MM.1S (cell line): ENCODE data around the gene EAF2.

Source experiments
- DNase-seq: peaks from one replicate; pipeline ENCODE4 v3.0.0-alpha.2; 2015
- H2AFZ ChIP-seq: fragments of 300-600 bp; sonication (generic); 2 replicates; pipeline ENCODE4 v1.6.0; 2016; ENCODE audit warnings: antibody characterized with exemption, low read length
- H3F3A ChIP-seq: fragments of 300-600 bp; sonication (generic); 2 replicates; pipeline ENCODE4 v1.6.1; 2016; ENCODE audit warnings: mild to moderate bottlenecking, antibody characterized with exemption, low read length, moderate library complexity, mixed read lengths; ENCODE audit not compliant: insufficient read depth
- H3K27ac ChIP-seq: fragments of 300-600 bp; sonication (generic); 2 replicates; pipeline ENCODE4 v1.5.1; 2016; ENCODE audit warnings: mild to moderate bottlenecking, low read length
- H3K27me3 ChIP-seq: fragments of 300-600 bp; sonication (generic); replicated peaks from 2 replicates; pipeline ENCODE4 v1.6.0; 2016; ENCODE audit warnings: low read length; ENCODE audit not compliant: insufficient read depth
- H3K36me3 ChIP-seq: fragments of 300-600 bp; sonication (generic); replicated peaks from 2 replicates; pipeline ENCODE4 v1.6.1; 2016; ENCODE audit warnings: mild to moderate bottlenecking, low read length, mixed read lengths; ENCODE audit not compliant: insufficient read depth
- H3K4me1 ChIP-seq: fragments of 300-600 bp; sonication (generic); 2 replicates; pipeline ENCODE4 v1.6.1; 2016; ENCODE audit warnings: low read length, mixed read lengths
- H3K4me2 ChIP-seq: fragments of 300-600 bp; sonication (generic); 2 replicates; pipeline ENCODE4 v1.6.0; 2016; ENCODE audit warnings: low read depth, low read length
- H3K4me3 ChIP-seq: fragments of 300-600 bp; sonication (generic); 2 replicates; pipeline ENCODE4 v1.5.1; 2016; ENCODE audit warnings: low read length, mixed read lengths
- H3K79me2 ChIP-seq: fragments of 300-600 bp; sonication (generic); 2 replicates; pipeline ENCODE4 v1.6.1; 2016; ENCODE audit warnings: mixed run types, low read length, mixed read lengths
- H3K9ac ChIP-seq: fragments of 300-600 bp; sonication (generic); 2 replicates; pipeline ENCODE4 v1.6.1; 2016; ENCODE audit warnings: low read length, mixed read lengths
- H3K9me2 ChIP-seq: fragments of 300-600 bp; sonication (generic); replicated peaks from 2 replicates; pipeline ENCODE4 v1.6.1; 2016; ENCODE audit warnings: mild to moderate bottlenecking, low read length, mixed read lengths; ENCODE audit not compliant: insufficient read depth
- H3K9me3 ChIP-seq: fragments of 300-600 bp; sonication (generic); replicated peaks from 2 replicates; pipeline ENCODE4 v1.6.1; 2016; ENCODE audit warnings: mild to moderate bottlenecking, low read length, mixed read lengths; ENCODE audit not compliant: insufficient read depth
- H4K20me1 ChIP-seq: fragments of 300-600 bp; sonication (generic); 2 replicates; pipeline ENCODE4 v1.6.1; 2016; ENCODE audit warnings: mild to moderate bottlenecking, low read length, moderate library complexity, mixed read lengths; ENCODE audit not compliant: insufficient read depth
- EZH2 ChIP-seq: fragments of 300-600 bp; sonication (generic); optimal IDR thresholded peaks from 2 replicates; pipeline ENCODE3; 2017; ENCODE audit warnings: low read depth, mild to moderate bottlenecking, antibody characterized with exemption, low read length, mixed read lengths
- EZH2phosphoT487 ChIP-seq: fragments of 300-600 bp; sonication (generic); IDR thresholded peaks from 2 replicates; pipeline ENCODE4 v1.6.1; 2018; ENCODE audit warnings: antibody characterized with exemption, low read length
- TF ChIP-seq, protein P1 (sequence below): fragments of 300-600 bp; sonication (generic); IDR thresholded peaks from 2 replicates; pipeline ENCODE4 v1.5.1; 2016; ENCODE audit warnings: antibody characterized with exemption, low read length, mixed read lengths

The EAF2 gene

GRCh38 chr3:121885386-121885785 is 50.4 kb downstream of the EAF2 start:
- peaks cover 4% of the 10 kb centered on the region; the same call in 1 of the 2 replicates for H3K36me3 ChIP-seq
- no peak overlapping the region for H3K27ac ChIP-seq
- H3K9me3 ChIP-seq: no peaks in the 10 kb centered on the region
- no peaks in the 10 kb centered on the region for H3K9me2 ChIP-seq
- H3K4me3 ChIP-seq: no peak overlapping the region
- H3K4me2 ChIP-seq: no peak overlapping the region
- no peaks in the 10 kb centered on the region for H3F3A ChIP-seq
- no peaks in the 10 kb centered on the region; the same call in 1 of the 2 replicates for H4K20me1 ChIP-seq
- H3K4me1 ChIP-seq: no peaks in the 10 kb centered on the region
- H3K79me2 ChIP-seq: peaks cover 20% of the 10 kb centered on the region
- H2AFZ ChIP-seq: no peak overlapping the region
- no peak for DNase-seq
- no peak overlapping the region for H3K9ac ChIP-seq
- TF ChIP-seq, protein P1, sequence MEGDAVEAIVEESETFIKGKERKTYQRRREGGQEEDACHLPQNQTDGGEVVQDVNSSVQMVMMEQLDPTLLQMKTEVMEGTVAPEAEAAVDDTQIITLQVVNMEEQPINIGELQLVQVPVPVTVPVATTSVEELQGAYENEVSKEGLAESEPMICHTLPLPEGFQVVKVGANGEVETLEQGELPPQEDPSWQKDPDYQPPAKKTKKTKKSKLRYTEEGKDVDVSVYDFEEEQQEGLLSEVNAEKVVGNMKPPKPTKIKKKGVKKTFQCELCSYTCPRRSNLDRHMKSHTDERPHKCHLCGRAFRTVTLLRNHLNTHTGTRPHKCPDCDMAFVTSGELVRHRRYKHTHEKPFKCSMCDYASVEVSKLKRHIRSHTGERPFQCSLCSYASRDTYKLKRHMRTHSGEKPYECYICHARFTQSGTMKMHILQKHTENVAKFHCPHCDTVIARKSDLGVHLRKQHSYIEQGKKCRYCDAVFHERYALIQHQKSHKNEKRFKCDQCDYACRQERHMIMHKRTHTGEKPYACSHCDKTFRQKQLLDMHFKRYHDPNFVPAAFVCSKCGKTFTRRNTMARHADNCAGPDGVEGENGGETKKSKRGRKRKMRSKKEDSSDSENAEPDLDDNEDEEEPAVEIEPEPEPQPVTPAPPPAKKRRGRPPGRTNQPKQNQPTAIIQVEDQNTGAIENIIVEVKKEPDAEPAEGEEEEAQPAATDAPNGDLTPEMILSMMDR: no peak
- TF ChIP-seq EZH2phosphoT487: no peak
- no peak for TF ChIP-seq EZH2
- H3K27me3 ChIP-seq: no peaks in the 10 kb centered on the region

DNA sequence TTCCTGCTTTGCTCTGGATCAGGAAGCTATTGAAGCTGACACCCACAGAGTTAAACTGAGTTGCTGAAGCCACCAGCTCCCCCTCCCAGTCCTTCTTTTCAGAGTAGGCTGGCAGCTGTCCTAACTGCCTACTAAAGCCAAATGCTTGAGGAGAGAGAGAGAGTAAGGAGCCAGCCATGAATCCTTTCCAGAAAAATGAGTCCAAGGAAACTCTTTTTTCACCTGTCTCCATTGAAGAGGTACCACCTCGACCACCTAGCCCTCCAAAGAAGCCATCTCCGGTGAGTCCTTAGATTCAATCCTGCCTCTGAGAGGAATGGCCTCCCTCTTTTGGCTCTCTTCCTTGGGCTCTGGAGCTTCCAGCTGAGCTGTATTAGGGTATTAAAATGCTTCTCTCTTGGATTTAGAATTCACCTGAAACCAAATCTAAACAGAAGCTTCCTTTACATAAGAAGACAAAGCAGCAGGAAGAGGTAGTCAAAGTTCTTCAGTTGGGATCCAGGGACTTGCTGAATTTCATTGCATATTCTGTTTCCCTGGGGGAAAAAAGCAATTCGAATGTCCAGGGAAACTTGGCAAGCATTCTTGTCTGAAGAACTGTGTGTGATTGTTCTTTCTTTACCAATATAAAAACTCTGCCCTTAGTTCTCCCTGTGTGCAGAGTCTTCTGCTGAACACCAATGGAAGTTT is 59.4 kb downstream of the EAF2 start, which contains the start of gene SLC15A2:
TSS of gene SLC15A2 (plus strand) at position 101 of the 690 bp plus-strand sequence. CDS start at position 177, 76 bp downstream.
- H2AFZ ChIP-seq: no peak within 1 kb of the TSS
- H3F3A ChIP-seq: no peaks in the 10 kb centered on the region
- no peaks in the 10 kb centered on the region for H3K36me3 ChIP-seq
- no peak for TF ChIP-seq EZH2
- TF ChIP-seq EZH2phosphoT487: no peak
- TF ChIP-seq, protein P1: no peak
- no peaks in the 10 kb centered on the region for H3K27me3 ChIP-seq
- H3K9me2 ChIP-seq: no peaks in the 10 kb centered on the region
- no peaks in the 10 kb centered on the region for H3K79me2 ChIP-seq
- no peak within 1 kb of the TSS for H3K4me3 ChIP-seq
- DNase-seq: no peak
- H3K4me1 ChIP-seq: no peaks in the 10 kb centered on the region
- H4K20me1 ChIP-seq: no peaks in the 10 kb centered on the region
- H3K27ac ChIP-seq: no peak within 1 kb of the TSS
- no peaks in the 10 kb centered on the region for H3K9me3 ChIP-seq
- H3K4me2 ChIP-seq: no peak within 1 kb of the TSS
- H3K9ac ChIP-seq: no peak within 1 kb of the TSS

DNA sequence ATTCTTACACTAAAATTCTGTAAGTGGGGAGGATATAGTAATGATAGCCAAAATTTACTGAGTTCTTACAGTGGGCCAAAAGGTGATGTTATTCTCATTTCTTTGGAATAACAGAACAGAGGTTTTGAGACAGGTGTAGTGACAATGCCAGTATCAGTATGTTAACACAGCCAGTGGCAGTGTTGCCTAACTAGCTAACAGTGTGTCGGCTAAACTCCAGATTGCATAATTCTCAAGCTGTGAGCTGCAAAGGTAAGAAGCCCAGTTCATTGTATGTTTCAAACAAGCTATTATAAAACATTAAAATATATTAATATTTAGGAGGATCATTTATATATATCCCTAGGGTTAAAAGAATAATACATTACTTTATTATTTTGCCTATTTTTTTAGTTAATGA is 60.1 kb downstream of the EAF2 start:
- Histone ChIP-seq H3K4me1 (no peaks in the 10 kb centered on the region), H3K27ac (no peak overlapping the region), H3K9ac (no peak overlapping the region), H3F3A (no peaks in the 10 kb centered on the region), H2AFZ (no peak overlapping the region), H3K4me2 (no peak overlapping the region), H4K20me1 (no peaks in the 10 kb centered on the region), H3K4me3 (no peak overlapping the region), H3K9me3 (no peaks in the 10 kb centered on the region), H3K79me2 (no peaks in the 10 kb centered on the region), H3K36me3 (no peaks in the 10 kb centered on the region), H3K27me3 (no peaks in the 10 kb centered on the region), H3K9me2 (no peaks in the 10 kb centered on the region)
- no peak for DNase-seq
- TF ChIP-seq EZH2: no peak
- TF ChIP-seq, protein P1: no peak
- TF ChIP-seq EZH2phosphoT487: no peak
